Suprapubic skin (tissue), 4 donors: Measurements from ENCODE around the gene MT1E. TPM values are rescaled to one million over a fixed set of nuclear protein-coding genes. Genes with fewer than 3 reads are reported as not detected.
A peak's percentile ranks its signal among the peaks of the same experiment; 100 is the strongest.

Experiments
- DNase-seq, 2 donors: peaks; one replicate each; pipeline ENCODE4 v3.0.0-alpha.2; 2019; ENCODE audit warnings: low spot score in 2 of 2
- H3K27ac ChIP-seq: fragments of 200-600 bp; sonication (generic); one replicate; pipeline ENCODE4 v1.5.1; 2019
- H3K27me3 ChIP-seq: fragments of 200-600 bp; sonication (generic); one replicate; pipeline ENCODE4 v1.5.1; 2019
- H3K36me3 ChIP-seq: fragments of 200-600 bp; sonication (generic); one replicate; pipeline ENCODE4 v1.5.1; 2019
- H3K4me1 ChIP-seq: fragments of 200-600 bp; sonication (generic); one replicate; pipeline ENCODE4 v1.5.1; 2019
- H3K4me3 ChIP-seq: fragments of 200-600 bp; sonication (generic); one replicate; pipeline ENCODE4 v1.5.1; 2019; ENCODE audit warnings: mild to moderate bottlenecking
- H3K9me3 ChIP-seq: fragments of 200-600 bp; sonication (generic); one replicate; pipeline ENCODE4 v1.5.1; 2019
- CTCF ChIP-seq, 2 donors: fragments of 200-600 bp in 1 of 2; fragments of 450-650 bp in 1 of 2; sonication (generic) in 1 of 2; IDR thresholded peaks; one replicate each; pipeline ENCODE4 v1.5.1; 2016 to 2019; ENCODE audit warnings: antibody characterized with exemption in 2 of 2, mild to moderate bottlenecking in 1 of 2, moderate library complexity in 1 of 2
- EP300 ChIP-seq: sonication (generic); formaldehyde crosslinking; IDR thresholded peaks from one replicate; pipeline ENCODE4 v1.6.1; 2017; ENCODE audit warnings: antibody characterized with exemption
- POLR2A ChIP-seq, 2 donors: fragments of 450-650 bp; IDR thresholded peaks; one replicate each; pipeline ENCODE4 v1.6.1; 2017; ENCODE audit warnings: antibody characterized with exemption in 2 of 2, mild to moderate bottlenecking in 2 of 2, moderate library complexity in 2 of 2
- POLR2AphosphoS5 ChIP-seq, 3 donors: sonication (generic); formaldehyde crosslinking; IDR thresholded peaks; one replicate each; pipeline ENCODE4 v1.6.1; 2017; ENCODE audit warnings: antibody characterized with exemption in 3 of 3
- WGBS: methylation state at CpG from one replicate; pipeline ENCODE4 v1.1.5; 2018; 5-methylcytosine and 5-hydroxymethylcytosine counted together
- total RNA-seq, 4 donors: library from RNA; depleted of rRNA; stranded (reverse); fragments of >200 nt; gene quantifications; one replicate each; pipeline ENCODE4 v1.1.0, GENCODE V29; 2016

MT1E gene
- total RNA-seq, 4 donors from 2014 or later, result 454 to 1,259 (median 584) TPM

GRCh38 chr16:56625943-56626654 lies 518 bp downstream of the MT1E start:
- peak overlapping the region; percentile 90 for H3K27ac ChIP-seq
- H3K4me1 ChIP-seq, result peaks cover 28% of the 10 kb centered on the region
- H3K4me3 ChIP-seq, result peak overlapping the region; percentile 62
- no peak for DNase-seq
- 16% methylated on average over 16 of the region's 16 CpGs for WGBS
- TF ChIP-seq POLR2AphosphoS5 (IDR thresholded peaks at IDR 0.05) (no peak), POLR2A (IDR thresholded peaks at IDR 0.05) (no peak), CTCF (IDR thresholded peaks at IDR 0.05) (no peak), EP300 (no peak)
- H3K36me3 ChIP-seq, result no peaks in the 10 kb centered on the region
- no peaks in the 10 kb centered on the region for H3K27me3 ChIP-seq
- H3K9me3 ChIP-seq, result no peaks in the 10 kb centered on the region

DNA sequence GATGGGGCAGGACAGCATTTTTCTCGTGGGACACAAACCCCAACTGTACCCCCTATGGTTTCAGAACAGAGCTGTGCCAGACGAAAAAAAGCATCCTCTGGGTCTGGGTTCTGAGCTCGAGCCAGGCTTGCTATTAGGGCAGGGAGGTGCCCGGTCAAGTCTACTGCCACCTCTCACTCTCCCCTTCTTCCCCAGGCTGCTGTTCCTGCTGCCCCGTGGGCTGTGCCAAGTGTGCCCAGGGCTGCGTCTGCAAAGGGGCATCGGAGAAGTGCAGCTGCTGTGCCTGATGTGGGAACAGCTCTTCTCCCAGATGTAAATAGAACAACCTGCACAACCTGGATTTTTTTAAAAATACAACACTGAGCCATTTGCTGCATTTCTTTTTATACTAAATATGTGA lies 1.1 kb downstream of the MT1E start:
- peak overlapping the region; percentile 62 for H3K4me3 ChIP-seq
- WGBS, result 38% methylated on average over 6 of the region's 7 CpGs
- peaks cover 31% of the 10 kb centered on the region for H3K4me1 ChIP-seq
- DNase-seq, result no peak
- no peaks in the 10 kb centered on the region for H3K27me3 ChIP-seq
- no peaks in the 10 kb centered on the region for H3K9me3 ChIP-seq
- H3K36me3 ChIP-seq, result no peaks in the 10 kb centered on the region
- peak overlapping the region; percentile 90 for H3K27ac ChIP-seq
- TF ChIP-seq POLR2AphosphoS5 (IDR thresholded peaks at IDR 0.05) (no peak), EP300 (no peak), CTCF (IDR thresholded peaks at IDR 0.05) (no peak), POLR2A (IDR thresholded peaks at IDR 0.05) (no peak)

DNA sequence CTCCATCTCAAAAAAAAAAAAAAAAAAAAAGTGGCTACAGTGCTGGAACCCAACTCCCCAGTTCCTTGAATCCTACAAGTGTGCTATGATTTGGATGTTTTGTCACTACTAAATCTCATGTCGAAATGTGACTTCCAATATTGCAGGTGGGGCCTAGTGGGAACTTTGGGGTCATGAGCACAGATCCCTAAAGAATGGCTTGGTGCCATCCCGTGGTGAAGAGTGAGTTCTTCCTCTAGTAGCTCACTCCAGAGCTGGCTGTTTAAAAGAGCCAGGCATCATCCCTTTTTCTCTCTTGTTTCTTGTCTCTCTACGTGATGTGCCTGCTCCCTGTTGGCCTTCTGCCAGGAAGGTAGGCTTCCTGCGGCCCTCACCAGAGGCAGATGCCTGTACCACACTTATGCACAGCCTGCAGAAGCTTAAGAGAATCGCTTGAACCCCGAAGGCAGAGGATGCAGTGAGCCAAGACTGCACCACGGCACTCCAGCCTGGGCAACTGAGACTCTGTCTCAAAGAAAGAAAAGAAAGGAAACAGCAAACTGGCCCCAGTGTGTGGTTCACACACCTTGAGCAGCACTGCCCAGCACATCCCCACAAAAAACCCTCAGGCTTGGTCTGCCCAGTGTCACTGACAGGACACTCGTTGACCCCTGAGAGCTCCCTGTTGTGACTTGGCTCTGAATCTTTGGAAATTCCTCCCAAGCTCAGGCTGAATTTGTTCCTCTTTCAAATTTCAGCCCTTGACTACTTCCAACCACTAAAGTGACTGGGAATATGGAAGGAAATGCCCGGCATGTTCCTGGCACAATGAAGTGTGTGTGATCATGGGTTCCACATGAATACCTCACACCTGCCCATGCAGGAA lies 3.1 kb downstream of the MT1E start:
- 63% methylated on average over 9 of the region's 9 CpGs for WGBS
- no peak for TF ChIP-seq CTCF (IDR thresholded peaks at IDR 0.05)
- no peak for TF ChIP-seq POLR2AphosphoS5 (IDR thresholded peaks at IDR 0.05)
- no peak for TF ChIP-seq POLR2A (IDR thresholded peaks at IDR 0.05)
- no peak for TF ChIP-seq EP300
- Histone ChIP-seq H3K9me3 (no peaks in the 10 kb centered on the region), H3K27me3 (no peaks in the 10 kb centered on the region), H3K4me1 (peaks cover 47% of the 10 kb centered on the region), H3K4me3 (no peak overlapping the region), H3K27ac (peak overlapping the region; percentile 19), H3K36me3 (no peaks in the 10 kb centered on the region)
- DNase-seq, result no peak

DNA sequence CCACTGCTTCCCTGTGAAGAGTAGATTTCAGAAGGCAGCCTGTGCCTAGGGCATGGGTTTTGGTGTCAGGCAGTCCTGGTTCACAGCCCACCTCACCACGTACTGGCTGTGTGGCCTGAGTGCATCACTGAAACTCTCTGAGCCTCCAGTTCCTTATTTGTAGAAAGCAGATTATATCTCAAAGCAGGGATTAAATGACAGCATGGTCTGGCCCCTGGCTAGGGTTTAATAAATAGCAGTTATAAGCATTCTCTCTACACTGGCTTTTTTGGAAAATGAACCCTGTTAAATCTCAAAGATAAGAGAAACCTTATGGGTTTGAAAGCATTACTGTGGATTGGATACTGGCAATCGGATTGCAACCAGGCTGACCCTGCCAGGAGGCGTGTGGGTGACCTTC lies 4.0 kb downstream of the MT1E start:
- DNase-seq, result no peak
- WGBS, result 100% methylated on average over 1 of the region's 3 CpGs
- H3K4me1 ChIP-seq, result peaks cover 47% of the 10 kb centered on the region
- no peaks in the 10 kb centered on the region for H3K9me3 ChIP-seq
- no peak overlapping the region for H3K27ac ChIP-seq
- H3K36me3 ChIP-seq, result no peaks in the 10 kb centered on the region
- TF ChIP-seq POLR2AphosphoS5 (IDR thresholded peaks at IDR 0.05) (no peak), EP300 (no peak), CTCF (IDR thresholded peaks at IDR 0.05) (no peak), POLR2A (IDR thresholded peaks at IDR 0.05) (no peak)
- H3K4me3 ChIP-seq, result no peak overlapping the region
- peaks cover 2% of the 10 kb centered on the region for H3K27me3 ChIP-seq

- TF ChIP-seq CTCF (IDR thresholded peaks at IDR 0.05), result no peak
- no peak for TF ChIP-seq POLR2AphosphoS5 (IDR thresholded peaks at IDR 0.05)
- peaks cover 8% of the 10 kb centered on the region for H3K27me3 ChIP-seq
- no peak overlapping the region for H3K4me3 ChIP-seq
- no peak for DNase-seq
- no peak overlapping the region for H3K27ac ChIP-seq
- H3K4me1 ChIP-seq, result peaks cover 44% of the 10 kb centered on the region
- WGBS, result 81% methylated on average over 3 of the region's 3 CpGs
- H3K9me3 ChIP-seq, result no peaks in the 10 kb centered on the region
- H3K36me3 ChIP-seq, result no peaks in the 10 kb centered on the region
Observed at GRCh38 chr16:56630134-56630533, 4.6 kb downstream of the MT1E start.
